Measurements from ENCODE around the gene PDE10A.
"Not testable (repeated sequence)": the region's sequence is repeated elsewhere in the genome, so short reads cannot be mapped to it uniquely, and the experiment has no call there.

The PDE10A gene

GRCh38 chr6:165468340-165469235 is 194.5 kb downstream of the PDE10A start:
- DNase-seq (ENCODE audit: low spot score) = no peak

DNA sequence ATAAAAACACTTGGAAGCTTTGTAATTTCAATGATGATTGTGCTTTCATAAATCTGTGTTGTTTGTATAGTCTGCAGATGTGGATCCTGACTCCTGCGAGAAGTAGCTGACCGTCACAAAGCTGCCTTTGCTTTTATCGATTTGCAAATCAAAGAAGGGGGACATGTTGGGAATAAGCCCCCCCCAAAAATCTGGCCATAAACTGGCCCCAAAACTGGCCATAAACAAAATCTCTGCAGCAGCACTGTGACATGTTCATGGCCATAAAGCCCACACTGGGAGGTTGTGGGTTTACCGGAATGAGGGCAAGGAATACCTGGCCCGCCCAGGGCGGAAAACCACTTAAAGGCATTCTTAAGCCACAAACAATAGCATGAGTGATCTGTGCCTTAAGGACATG is 199.5 kb downstream of the PDE10A start:
- DNase-seq (ENCODE audit: low spot score) = not testable (repeated sequence)

DNA sequence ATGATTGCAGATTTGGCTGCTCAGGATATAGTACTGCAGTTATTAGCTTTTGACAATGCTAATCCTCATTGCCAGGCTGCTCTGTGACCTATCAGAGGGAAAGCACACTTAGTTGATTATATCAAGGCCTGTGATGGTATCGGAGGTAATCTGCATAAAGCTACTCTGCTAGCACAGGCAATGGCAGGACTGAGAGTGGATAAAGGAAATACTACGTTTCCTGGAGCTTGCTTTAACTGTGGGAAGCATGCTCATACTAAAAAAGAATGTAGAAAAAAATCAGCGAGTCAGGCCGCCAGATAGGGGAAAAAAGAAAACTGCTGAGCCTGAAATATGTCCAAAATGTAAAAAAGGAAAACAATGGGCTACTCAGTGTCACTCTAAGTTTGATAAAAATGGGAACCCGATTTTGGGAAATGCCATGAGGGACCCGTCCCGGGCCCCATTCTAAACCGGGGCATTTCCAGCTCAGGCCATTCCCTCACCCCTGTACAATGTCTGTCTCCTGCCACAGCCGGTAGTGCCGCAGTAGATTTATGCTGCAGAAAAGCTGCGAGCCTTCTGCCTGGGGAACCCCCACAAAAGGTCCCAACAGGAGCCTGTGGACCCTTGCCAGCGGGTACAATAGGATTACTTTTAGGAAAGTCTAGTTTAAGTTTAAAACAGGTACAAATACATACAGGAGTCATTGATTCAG is 203.3 kb downstream of the PDE10A start:
- not testable (repeated sequence) for DNase-seq (ENCODE audit: low spot score)

DNA sequence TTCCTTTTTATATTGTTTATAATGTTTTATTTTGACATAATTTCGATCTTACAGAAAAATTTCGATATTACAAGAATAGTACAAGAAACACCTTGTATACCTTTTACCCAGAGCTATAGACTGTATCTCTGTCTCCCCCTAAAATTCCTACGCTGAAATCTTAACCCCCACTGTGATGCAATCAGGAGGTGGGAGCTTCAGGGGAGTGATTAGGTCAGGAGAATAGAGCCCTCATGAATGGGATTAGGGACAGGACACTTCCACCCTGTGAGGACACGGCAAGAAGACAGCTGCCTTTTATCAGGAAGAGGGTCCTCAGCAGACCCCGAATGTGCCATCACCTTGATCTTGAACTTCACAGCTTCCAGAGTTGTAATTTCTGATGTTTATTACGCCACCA is 204.9 kb downstream of the PDE10A start:
- no peak for DNase-seq (ENCODE audit: low spot score)

- no peak for DNase-seq (ENCODE audit: low spot score)
These were observed 206.8 kb downstream of the PDE10A start for GRCh38 chr6:165456286-165456685.

- no peak for DNase-seq (ENCODE audit: low spot score)
These were observed 207.6 kb downstream of the PDE10A start for GRCh38 chr6:165455488-165455887.

GRCh38 chr6:165453395-165453794 is 209.6 kb downstream of the PDE10A start:
- DNase-seq (ENCODE audit: low spot score) = no peak

DNA sequence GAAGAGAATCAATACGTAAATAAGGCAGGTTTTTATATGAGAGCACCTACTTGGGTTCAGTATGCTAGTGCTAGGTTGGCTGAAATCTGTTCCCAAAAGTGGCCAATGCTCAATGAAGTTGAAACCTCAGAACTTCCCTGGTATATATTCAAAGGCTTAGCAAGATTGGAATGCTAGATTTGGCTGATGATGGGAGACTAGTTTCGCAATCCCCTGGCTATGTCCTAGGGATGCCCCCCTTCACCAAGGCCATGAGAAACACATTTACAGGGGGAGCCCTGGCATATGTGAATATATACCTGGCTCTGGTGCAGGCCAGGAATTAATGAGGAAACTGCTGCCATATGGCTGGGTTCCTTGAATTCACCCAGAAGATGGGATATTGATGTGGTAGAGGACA is 211.2 kb downstream of the PDE10A start:
- DNase-seq (ENCODE audit: low spot score) = no peak

GRCh38 chr6:165448210-165448609 is 214.8 kb downstream of the PDE10A start:
- DNase-seq (ENCODE audit: low spot score) = no peak

- DNase-seq (ENCODE audit: low spot score) = no peak
These were observed 215.9 kb downstream of the PDE10A start for GRCh38 chr6:165447141-165447540.

GRCh38 chr6:165446331-165446730 is 216.7 kb downstream of the PDE10A start:
- no peak for DNase-seq (ENCODE audit: low spot score)

- no peak for DNase-seq (ENCODE audit: low spot score)
These were observed 219.6 kb downstream of the PDE10A start for GRCh38 chr6:165443462-165443861.

DNA sequence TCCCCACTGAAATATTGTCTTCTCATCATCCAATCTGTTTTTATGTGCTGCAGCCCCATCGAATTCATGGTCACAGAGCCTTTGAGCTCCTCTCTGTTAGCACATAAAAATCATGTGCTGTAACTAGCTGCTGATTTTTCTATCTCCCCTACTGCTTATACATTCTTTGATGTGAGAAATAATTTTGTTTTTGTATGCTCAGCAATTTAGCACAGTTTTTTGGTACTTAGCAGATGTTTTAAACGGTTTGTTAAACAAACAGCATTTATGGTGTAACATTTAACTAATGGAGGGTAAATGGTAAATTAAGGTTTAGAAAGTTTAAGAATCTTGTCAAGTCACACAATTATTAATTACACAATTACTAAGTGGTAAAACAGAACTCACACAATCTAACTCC is 221.9 kb downstream of the PDE10A start:
- DNase-seq (ENCODE audit: low spot score) = no peak

GRCh38 chr6:165439928-165440554 is 223.0 kb downstream of the PDE10A start:
- peak; percentile 5 for DNase-seq (ENCODE audit: low spot score)

GRCh38 chr6:165426892-165427291 is 236.1 kb downstream of the PDE10A start:
- no peak for DNase-seq (ENCODE audit: low spot score)

DNA sequence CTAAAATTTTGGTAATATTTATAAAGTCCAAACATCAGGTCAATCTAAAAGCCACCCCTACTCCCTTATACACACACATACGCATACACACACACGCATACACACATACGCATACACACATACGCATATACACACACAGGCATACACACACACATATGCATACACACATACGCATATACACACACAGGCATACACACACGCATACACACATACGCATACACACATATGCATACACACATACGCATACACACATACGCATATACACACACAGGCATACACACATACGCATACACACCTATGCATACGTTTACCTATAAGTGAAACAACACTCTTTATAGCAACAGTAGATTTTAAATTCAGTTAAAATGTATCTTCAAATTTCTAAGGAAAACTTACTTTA is 240.8 kb downstream of the PDE10A start:
- no peak for DNase-seq (ENCODE audit: low spot score)

DNA sequence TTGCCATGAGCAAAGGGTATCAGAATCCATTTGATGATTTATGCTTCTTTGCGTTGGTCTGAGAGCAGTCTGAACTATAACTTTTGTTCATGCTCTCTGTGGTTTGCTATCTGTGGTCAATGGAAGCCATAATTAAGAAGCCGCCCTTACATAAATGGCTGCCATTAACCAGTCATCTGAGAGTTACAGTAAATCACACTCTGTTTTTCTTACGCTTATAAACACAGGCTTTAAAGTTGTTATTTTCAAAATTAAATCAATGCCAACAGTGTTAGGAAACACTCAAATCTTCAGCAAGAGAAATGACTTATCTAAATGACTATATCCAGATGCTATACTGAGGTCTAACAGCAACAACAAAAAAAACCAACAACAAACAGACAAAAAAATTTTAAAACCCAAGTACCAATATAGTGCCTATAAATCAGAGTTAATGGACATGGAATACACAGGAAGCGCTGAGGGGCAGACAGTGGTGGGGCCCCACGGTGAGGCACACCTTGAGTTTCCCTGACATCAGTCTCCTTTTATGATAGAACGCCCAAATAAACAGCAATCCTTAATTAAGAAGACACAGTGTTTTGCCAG is 245.7 kb downstream of the PDE10A start:
- no peak for DNase-seq (ENCODE audit: low spot score)

GRCh38 chr6:165404697-165405096 is 258.3 kb downstream of the PDE10A start:
- DNase-seq (ENCODE audit: low spot score) = no peak

- no peak for DNase-seq (ENCODE audit: low spot score)
These were observed 258.7 kb downstream of the PDE10A start for GRCh38 chr6:165404296-165404695.

DNA sequence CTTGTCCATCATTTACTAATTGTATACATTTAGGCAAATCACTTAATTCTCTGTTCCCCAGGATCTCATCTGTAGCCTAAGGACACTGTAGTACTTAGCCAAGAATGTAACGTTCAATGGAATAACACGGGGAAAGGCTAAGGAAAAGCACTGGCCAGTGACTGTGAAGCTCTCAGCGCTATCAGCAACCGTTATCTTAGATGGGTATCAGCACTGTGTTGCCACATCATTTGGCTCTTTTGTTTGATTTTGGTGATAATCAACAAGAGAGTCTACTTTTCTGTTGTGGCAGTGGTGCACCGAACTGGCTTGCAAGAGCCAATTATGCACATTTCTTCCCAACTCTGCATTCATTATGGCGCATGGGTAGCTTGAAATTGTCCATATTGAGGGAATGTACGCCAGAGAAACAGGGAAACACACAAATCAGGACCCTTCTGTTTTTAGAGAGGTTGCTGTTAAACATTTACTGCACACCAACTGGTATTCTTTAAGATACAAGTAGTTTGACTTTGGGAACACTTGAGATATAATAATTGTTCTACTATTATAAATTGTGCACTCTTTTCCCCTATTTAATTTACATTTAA is 259.9 kb downstream of the PDE10A start:
- DNase-seq (ENCODE audit: low spot score) = no peak

DNA sequence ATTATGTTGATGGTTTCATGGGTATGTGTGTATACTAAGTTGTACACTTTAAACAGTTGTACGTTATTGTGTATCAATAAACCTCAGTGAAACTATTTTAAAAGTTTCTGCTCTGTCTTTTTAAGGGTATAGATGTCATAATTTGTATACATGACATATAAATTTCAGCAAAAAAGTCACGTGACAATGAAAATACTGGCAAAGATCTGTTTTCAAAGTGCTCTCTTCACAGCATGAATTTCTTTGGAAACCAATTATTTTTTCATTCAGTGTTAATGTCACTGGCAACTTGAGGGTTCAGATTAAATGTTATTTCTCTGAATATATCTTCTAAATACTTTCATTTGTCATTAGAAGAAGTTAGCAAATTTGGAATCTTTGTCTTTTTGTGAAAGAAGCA is 261.9 kb downstream of the PDE10A start:
- DNase-seq (ENCODE audit: low spot score) = no peak

- DNase-seq (ENCODE audit: low spot score) = no peak
These were observed 272.6 kb downstream of the PDE10A start for GRCh38 chr6:165390475-165390874.
